Trophoblast cell (in vitro differentiated cells and primary cell): ENCODE data around the gene MTRFR.

Source experiments
- DNase-seq, 2 donors: peaks; one replicate each; pipeline ENCODE4 v3.0.0-alpha.2; 2016
- H2AFZ ChIP-seq: 2 replicates; pipeline ENCODE4 v1.6.1; 2013; ENCODE audit warnings: low read length, moderate library complexity, mild to moderate bottlenecking; ENCODE audit not compliant: insufficient read depth, poor library complexity
- H2AK5ac ChIP-seq: 2 replicates; pipeline ENCODE4 v1.6.1; 2013; ENCODE audit warnings: mild to moderate bottlenecking, low read length
- H2BK120ac ChIP-seq: 2 replicates; pipeline ENCODE4 v1.6.1; 2013; ENCODE audit warnings: low read length, mild to moderate bottlenecking, moderate library complexity; ENCODE audit not compliant: insufficient read depth, poor library complexity
- H2BK12ac ChIP-seq: 2 replicates; pipeline ENCODE4 v1.6.1; 2013; ENCODE audit warnings: mild to moderate bottlenecking, low read length, moderate library complexity
- H2BK5ac ChIP-seq: 2 replicates; pipeline ENCODE4 v1.6.1; 2013; ENCODE audit warnings: low read length, low read depth, moderate library complexity, mild to moderate bottlenecking; ENCODE audit not compliant: poor library complexity
- H3K14ac ChIP-seq: 2 replicates; pipeline ENCODE4 v1.6.1; 2013; ENCODE audit warnings: mild to moderate bottlenecking, low read length
- H3K18ac ChIP-seq: 2 replicates; pipeline ENCODE4 v1.6.1; 2013; ENCODE audit warnings: mild to moderate bottlenecking, low read length
- H3K23ac ChIP-seq: 2 replicates; pipeline ENCODE4 v1.6.1; 2013; ENCODE audit warnings: low read length
- H3K27ac ChIP-seq: 2 replicates; pipeline ENCODE4 v1.5.1; 2013; ENCODE audit warnings: low read depth, mild to moderate bottlenecking, inconsistent platforms, low read length, moderate library complexity
- H3K27me3 ChIP-seq: 2 replicates; pipeline ENCODE4 v1.6.1; 2013; ENCODE audit warnings: inconsistent platforms, mild to moderate bottlenecking, low read length, moderate library complexity; ENCODE audit not compliant: insufficient read depth
- H3K36me3 ChIP-seq, 2 experiments: 1 replicate in 1 of 2; 2 replicates in 1 of 2; pipeline ENCODE4 v1.6.1; 2013; ENCODE audit warnings: low read length in 2 of 2, mild to moderate bottlenecking in 2 of 2, moderate library complexity in 1 of 2; ENCODE audit not compliant: insufficient read depth in 2 of 2, control insufficient read depth in 1 of 2
- H3K4ac ChIP-seq: 2 replicates; pipeline ENCODE4 v1.6.1; 2013; ENCODE audit warnings: low read depth, mild to moderate bottlenecking, low read length, moderate library complexity
- H3K4me1 ChIP-seq, 2 experiments: 1 replicate in 1 of 2; 2 replicates in 1 of 2; pipeline ENCODE4 v1.6.1; 2013; ENCODE audit warnings: low read length in 2 of 2, mild to moderate bottlenecking in 2 of 2, moderate library complexity in 1 of 2; ENCODE audit not compliant: insufficient read depth in 2 of 2, control insufficient read depth in 1 of 2
- H3K4me2 ChIP-seq: 2 replicates; pipeline ENCODE4 v1.6.1; 2013; ENCODE audit warnings: inconsistent platforms, mild to moderate bottlenecking, low read length, moderate library complexity
- H3K4me3 ChIP-seq: 2 replicates; pipeline ENCODE4 v1.5.1; 2013; ENCODE audit warnings: mild to moderate bottlenecking, low read depth, low read length, inconsistent platforms
- H3K79me1 ChIP-seq: one replicate; pipeline ENCODE4 v1.6.1; 2013; ENCODE audit warnings: low read length
- H3K79me2 ChIP-seq: 2 replicates; pipeline ENCODE4 v1.6.1; 2013; ENCODE audit warnings: low read length, mild to moderate bottlenecking; ENCODE audit not compliant: control insufficient read depth, insufficient read depth, poor library complexity
- H3K9ac ChIP-seq: 2 replicates; pipeline ENCODE4 v1.6.1; 2013; ENCODE audit warnings: mild to moderate bottlenecking, low read length
- H3K9me3 ChIP-seq: 2 replicates; pipeline ENCODE4 v1.6.1; 2013; ENCODE audit warnings: low read depth, mild to moderate bottlenecking, control low read depth, inconsistent platforms, low read length; ENCODE audit not compliant: insufficient read depth
- H4K12ac ChIP-seq: 2 replicates; pipeline ENCODE4 v1.6.1; 2013; ENCODE audit warnings: low read depth, mild to moderate bottlenecking, low read length, moderate library complexity
- H4K8ac ChIP-seq: 2 replicates; pipeline ENCODE4 v1.6.1; 2013; ENCODE audit warnings: low read depth, mild to moderate bottlenecking, low read length, moderate library complexity
- H4K91ac ChIP-seq: one replicate; pipeline ENCODE4 v1.6.1; 2013; ENCODE audit warnings: low read depth, mild to moderate bottlenecking, low read length, moderate library complexity
- WGBS: extraction: QIAGEN DNeasy Blood & Tissue Kit; methylation state at CpG from one replicate; pipeline ENCODE4 v1.1.7; 2013; ENCODE audit warnings: missing lambda C conversion rate; ENCODE audit not compliant: insufficient read length, insufficient coverage; ENCODE audit errors: extremely low coverage; 5-methylcytosine and 5-hydroxymethylcytosine counted together

MTRFR gene

GRCh38 chr12:123289911-123290310, 56.7 kb downstream of the MTRFR start:
- Histone ChIP-seq H3K27ac (no peak overlapping the region), H3K4ac (no peak overlapping the region), H2AK5ac (no peak overlapping the region), H3K27me3 (no peaks in the 10 kb centered on the region), H3K79me2 (no peaks in the 10 kb centered on the region), H3K4me1 (no peaks in the 10 kb centered on the region), H3K9me3 (no peaks in the 10 kb centered on the region), H2AFZ (no peak overlapping the region), H2BK5ac (no peak overlapping the region), H4K12ac (no peak overlapping the region), H3K23ac (no peak overlapping the region), H3K36me3 (peaks cover 14 to 29% of the 10 kb centered on the region in 2 experiments), H3K79me1 (no peaks in the 10 kb centered on the region), H3K4me3 (no peak overlapping the region), H2BK12ac (no peak overlapping the region), H3K14ac (no peak overlapping the region), H3K9ac (no peak overlapping the region), H3K4me2 (no peak overlapping the region), H4K91ac (no peak overlapping the region), H4K8ac (no peak overlapping the region), H2BK120ac (no peak overlapping the region), H3K18ac (no peak overlapping the region)
- no CpG with 5 or more reads among the region's 11 CpGs for WGBS
- no peak for DNase-seq

- Histone ChIP-seq H2BK12ac (no peak overlapping the region), H3K4me3 (no peak overlapping the region), H4K12ac (no peak overlapping the region), H3K18ac (no peak overlapping the region), H2BK120ac (no peak overlapping the region), H3K14ac (no peak overlapping the region), H3K27ac (no peak overlapping the region), H4K91ac (no peak overlapping the region), H3K4me1 (no peaks in the 10 kb centered on the region), H3K79me2 (no peaks in the 10 kb centered on the region), H2AK5ac (no peak overlapping the region), H3K36me3 (peaks cover 26 to 47% of the 10 kb centered on the region in 2 experiments), H4K8ac (no peak overlapping the region), H3K4me2 (no peak overlapping the region), H3K9ac (no peak overlapping the region), H3K79me1 (no peaks in the 10 kb centered on the region), H3K23ac (no peak overlapping the region), H3K4ac (no peak overlapping the region), H2BK5ac (no peak overlapping the region), H2AFZ (no peak overlapping the region), H3K9me3 (no peaks in the 10 kb centered on the region), H3K27me3 (no peaks in the 10 kb centered on the region)
- no peak for DNase-seq
- WGBS, result no CpG with 5 or more reads among the region's 9 CpGs
Observed at GRCh38 chr12:123293178-123293760, 60.0 kb downstream of the MTRFR start.

GRCh38 chr12:123305136-123305535, 71.9 kb downstream of the MTRFR start:
- no peak overlapping the region for H3K9ac ChIP-seq
- DNase-seq, result peak in 1 of 2 donors; percentile 52
- no peak overlapping the region for H3K27ac ChIP-seq
- no peak overlapping the region for H4K91ac ChIP-seq
- no peaks in the 10 kb centered on the region for H3K4me1 ChIP-seq
- H3K14ac ChIP-seq, result no peak overlapping the region
- H3K4me3 ChIP-seq, result no peak overlapping the region
- no CpG with 5 or more reads among the region's 3 CpGs for WGBS
- no peaks in the 10 kb centered on the region for H3K79me2 ChIP-seq
- H3K18ac ChIP-seq, result no peak overlapping the region
- H4K8ac ChIP-seq, result no peak overlapping the region
- no peaks in the 10 kb centered on the region for H3K27me3 ChIP-seq
- H2BK12ac ChIP-seq, result no peak overlapping the region
- no peak overlapping the region for H3K4ac ChIP-seq
- no peak overlapping the region for H2AK5ac ChIP-seq
- no peak overlapping the region for H3K23ac ChIP-seq
- H3K4me2 ChIP-seq, result no peak overlapping the region
- H3K9me3 ChIP-seq, result no peaks in the 10 kb centered on the region
- H3K36me3 ChIP-seq, result peaks cover 51 to 53% of the 10 kb centered on the region in 2 experiments
- no peak overlapping the region for H2AFZ ChIP-seq
- no peaks in the 10 kb centered on the region for H3K79me1 ChIP-seq
- no peak overlapping the region for H4K12ac ChIP-seq
- H2BK5ac ChIP-seq, result no peak overlapping the region
- no peak overlapping the region for H2BK120ac ChIP-seq

DNA sequence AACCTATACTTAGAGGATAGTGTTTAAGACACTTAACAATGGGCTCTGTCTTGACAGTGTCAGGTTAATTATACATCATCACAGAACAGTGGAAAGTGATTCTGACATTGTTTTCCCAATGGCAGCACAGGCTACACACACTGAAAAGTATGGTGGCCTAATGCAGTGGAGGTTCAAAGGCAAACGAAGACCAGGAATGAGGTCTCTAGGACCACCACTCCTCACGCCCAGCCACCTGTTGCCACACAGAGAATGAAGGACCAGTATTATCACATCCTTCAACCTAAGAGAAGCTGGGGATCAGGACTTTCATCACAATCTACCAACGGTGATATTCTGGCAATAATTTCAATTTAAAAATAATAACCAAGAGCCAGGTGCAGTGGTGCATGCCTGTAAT, 73.0 kb downstream of the MTRFR start:
- no peak for DNase-seq
- H4K91ac ChIP-seq, result no peak overlapping the region
- H3K27me3 ChIP-seq, result no peaks in the 10 kb centered on the region
- no peak overlapping the region for H2AFZ ChIP-seq
- no peak overlapping the region for H4K8ac ChIP-seq
- no peak overlapping the region for H3K4me3 ChIP-seq
- no peak overlapping the region for H3K23ac ChIP-seq
- H2BK12ac ChIP-seq, result no peak overlapping the region
- H3K9me3 ChIP-seq, result no peaks in the 10 kb centered on the region
- H3K4ac ChIP-seq, result no peak overlapping the region
- H3K27ac ChIP-seq, result no peak overlapping the region
- H2AK5ac ChIP-seq, result no peak overlapping the region
- no peak overlapping the region for H2BK5ac ChIP-seq
- H3K79me1 ChIP-seq, result no peaks in the 10 kb centered on the region
- no CpG with 5 or more reads among the region's 3 CpGs for WGBS
- no peak overlapping the region for H3K18ac ChIP-seq
- no peak overlapping the region for H2BK120ac ChIP-seq
- H3K36me3 ChIP-seq, result peaks cover 49 to 52% of the 10 kb centered on the region in 2 experiments
- H3K9ac ChIP-seq, result no peak overlapping the region
- no peak overlapping the region for H3K4me2 ChIP-seq
- H3K4me1 ChIP-seq, result no peaks in the 10 kb centered on the region
- H3K79me2 ChIP-seq, result no peaks in the 10 kb centered on the region
- H3K14ac ChIP-seq, result no peak overlapping the region
- H4K12ac ChIP-seq, result no peak overlapping the region
